Stimulated activated CD8-positive, alpha-beta memory T cell treated with anti-CD3 and anti-CD28 coated beads, Interleukin-7, amount 100 ng/mL, for 4 hours (primary cell): ENCODE data around the gene BAD.

Experiments used
- DNase-seq, 2 donors: peaks; one replicate each; pipeline ENCODE4 v3.0.0-alpha.2; 2020; ENCODE audit warnings: low read depth in 2 of 2

BAD gene

DNA sequence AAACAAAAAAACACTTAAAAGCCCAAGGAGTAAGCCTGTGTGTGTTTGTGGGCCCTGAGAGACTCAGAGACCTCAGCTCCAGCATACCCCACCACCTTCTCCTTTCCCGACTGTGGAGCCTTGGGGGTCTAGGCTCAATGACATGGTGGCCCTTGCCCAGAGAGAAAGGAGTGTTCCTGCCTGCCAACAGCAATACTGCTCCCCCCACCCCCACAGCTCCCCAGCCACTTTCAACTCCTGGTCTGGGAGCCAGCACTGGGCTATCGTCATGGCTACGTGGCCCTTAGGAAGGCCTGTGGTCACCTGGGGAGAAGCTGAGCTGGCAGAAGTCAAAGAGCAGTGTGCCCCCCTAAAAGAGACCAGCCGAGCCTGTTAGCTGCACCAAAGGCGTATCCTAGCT lies 40.4 kb downstream of the BAD start:
- no peak for DNase-seq

DNA sequence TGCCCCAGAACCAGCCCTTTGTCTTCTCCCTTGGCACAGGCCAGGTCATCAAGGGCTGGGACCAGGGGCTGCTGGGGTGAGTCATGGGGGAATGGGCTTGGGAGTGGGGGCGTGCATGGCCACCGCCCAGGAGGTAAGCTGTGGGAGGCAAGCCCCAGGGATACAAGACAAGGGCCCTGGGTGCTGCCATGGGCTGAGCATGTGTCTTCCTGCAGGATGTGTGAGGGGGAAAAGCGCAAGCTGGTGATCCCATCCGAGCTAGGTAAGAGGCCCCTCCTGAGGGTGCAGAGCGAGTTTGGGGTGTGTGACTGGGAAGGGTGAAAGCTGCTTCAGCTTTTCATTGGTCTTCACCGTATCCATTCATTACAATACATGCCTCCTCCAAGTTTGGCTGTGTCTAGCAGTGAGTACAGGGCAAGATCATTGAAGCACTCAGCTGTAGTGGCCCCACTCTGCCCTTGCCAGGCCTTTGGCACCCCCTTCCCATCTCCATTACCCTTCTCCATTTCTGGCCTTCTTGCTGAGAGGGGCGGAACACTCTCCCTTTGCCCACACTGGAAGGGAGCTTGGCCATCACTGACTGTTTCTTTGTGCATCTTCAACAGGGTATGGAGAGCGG lies 41.1 kb downstream of the BAD start:
- no peak for DNase-seq

DNA sequence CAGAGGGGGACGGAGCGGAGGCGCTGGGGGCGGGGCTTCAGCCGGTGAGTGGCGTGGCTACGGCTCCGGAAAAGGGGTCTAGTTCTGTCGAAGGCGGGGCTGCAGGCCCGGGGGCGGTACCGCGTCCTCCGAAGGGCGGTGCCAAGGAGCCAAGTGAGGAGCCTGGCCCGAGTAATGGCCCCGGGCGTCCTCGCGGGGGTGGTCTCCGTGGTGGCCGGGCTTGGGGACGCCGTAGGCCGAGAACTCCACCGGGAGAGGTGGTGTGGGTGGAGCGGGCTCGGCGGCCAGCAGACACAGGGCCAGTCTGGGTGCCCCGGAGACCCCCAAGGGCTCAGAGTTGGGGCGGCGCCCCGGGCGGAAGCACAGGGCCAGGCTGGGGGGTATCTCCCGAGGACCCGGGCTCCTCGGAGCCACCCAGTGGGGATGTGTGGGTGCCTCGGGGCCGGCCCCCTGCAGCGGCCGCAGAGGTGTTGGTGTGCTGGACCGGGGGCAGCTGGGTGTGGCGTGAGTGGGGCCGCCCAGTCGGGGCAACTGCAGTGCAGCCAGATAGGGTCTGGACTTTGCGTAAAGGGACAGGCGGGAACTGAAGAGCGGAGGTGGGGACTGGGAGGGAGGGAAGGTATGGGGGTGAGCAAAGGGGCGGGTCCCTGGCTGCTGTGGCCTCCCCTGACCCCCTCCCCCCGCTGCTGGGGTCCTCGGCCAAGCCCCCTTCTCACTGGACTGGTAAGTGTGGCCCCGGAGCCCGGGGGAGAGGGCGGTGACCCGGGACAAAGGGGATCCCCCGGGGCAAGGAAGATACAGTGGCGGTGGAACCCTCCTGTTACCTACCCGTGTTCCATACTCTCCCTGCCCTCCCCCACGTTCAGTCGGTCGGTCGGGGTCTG lies 42.7 kb downstream of the BAD start:
- peak; percentile 99 to 100 for DNase-seq

DNA sequence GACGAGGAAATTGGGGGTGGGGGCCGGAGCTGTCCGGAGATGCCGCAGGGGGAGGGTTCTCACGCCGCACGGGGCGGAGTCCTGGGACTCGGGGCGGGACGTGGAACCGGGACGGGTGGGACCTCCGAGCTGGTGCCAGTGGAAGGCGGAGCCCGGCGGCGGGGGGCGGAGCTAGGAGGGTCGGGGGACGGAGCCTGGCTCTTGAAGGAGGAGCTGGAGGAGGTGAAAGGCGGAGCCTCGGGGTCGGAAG lies 43.3 kb downstream of the BAD start:
- DNase-seq: no peak

DNA sequence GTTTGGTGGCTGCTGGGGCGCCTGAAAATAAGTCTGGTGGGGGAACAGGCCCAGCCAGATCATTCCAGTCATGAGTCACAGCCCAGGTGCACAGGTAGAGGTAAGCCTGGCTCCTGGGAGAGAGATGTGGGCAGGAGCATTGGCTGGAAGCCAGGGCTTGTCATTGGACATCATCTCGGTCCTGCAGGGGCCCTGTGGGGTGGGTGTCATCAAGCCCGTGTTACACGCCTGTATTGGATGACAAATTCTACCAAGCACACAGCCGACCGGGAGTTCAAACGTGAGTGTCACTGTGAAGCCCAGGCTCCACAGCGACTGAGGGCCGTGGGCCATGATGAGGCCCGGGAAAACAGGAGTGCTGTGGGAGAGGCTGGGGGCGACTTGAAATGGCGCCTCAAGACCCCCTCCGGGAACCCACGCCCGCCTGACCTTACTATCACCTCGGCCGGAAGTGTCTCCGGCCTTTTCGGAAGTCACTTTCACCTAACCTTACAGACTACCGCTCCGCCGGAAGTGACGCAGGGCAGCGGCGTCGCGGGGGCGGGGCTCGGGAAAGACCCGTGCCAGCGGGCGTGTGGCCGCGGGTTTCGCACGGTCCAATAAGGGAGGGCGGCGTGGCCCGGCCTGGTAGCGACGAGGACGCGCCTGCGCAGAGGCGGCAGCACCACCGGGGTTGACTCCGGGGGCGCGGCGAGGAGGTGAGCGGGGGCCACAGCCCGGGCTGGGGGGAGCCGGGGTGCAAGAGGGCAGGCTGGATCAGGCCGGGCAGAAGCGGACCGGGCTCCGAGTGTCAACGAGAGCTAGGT lies 43.8 kb downstream of the BAD start, which contains the start of gene FKBP2:
Gene FKBP2, plus strand, starts transcription at position 661 of the 806 bp plus-strand sequence. CDS start 1,293 bp downstream, outside the sequence.
- peak; percentile 96 to 99 for DNase-seq

DNA sequence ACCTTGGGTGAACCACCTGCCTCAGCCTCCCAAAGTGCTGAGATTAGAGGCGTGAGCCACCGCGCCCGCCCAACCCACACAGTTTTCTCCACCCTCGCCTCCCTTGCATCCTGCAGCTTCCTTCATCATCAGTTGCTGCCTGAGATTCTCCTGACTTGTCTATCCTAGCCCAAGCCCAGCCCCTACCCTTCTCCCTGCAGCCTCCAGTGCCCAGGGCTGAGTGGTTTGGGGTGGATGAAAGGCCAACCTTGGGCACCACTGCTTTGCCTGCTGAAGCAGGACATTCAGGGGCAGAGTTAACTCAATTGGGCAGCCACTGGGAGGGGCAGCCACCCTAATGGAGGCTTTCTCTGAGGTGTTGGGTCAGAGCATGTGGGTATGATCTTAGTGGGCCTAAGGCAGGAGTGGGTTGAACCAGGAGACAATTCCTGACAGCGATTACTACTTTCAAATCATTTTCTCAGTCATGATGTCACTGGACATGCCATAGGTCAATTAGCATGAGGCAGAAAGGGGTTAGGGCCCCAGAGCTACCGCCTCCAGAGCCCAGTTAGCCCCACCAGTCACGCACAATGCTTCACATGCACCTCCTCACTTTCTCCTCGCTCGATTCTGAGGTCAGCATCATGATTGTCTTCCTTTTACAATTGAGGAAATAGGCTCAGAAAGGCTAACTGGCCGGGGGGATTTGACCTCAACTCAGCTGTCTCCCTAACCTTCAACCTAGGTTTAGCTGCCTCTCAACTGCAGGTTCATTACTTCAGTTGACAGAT lies 44.6 kb downstream of the BAD start:
- no peak for DNase-seq

DNA sequence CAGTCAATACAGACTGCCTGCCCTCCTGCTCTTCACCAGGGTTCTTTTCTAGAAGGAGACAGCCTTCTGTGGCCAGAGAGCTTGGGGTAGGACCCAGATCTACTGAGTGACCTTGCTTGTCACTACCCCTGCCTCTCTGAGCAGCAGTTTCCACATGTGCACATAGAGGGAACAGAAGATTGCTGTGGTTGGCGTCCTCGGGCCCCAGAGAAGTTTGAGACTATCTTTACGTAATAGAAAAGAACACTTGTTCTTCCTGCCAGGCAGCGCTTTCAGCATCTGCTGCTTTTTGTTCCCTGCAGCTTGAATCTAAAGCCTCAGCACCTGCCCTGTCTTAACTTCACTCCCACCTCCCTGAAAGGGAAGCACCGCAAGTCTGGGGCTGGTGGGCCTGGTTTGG lies 45.5 kb downstream of the BAD start:
- DNase-seq: no peak

DNA sequence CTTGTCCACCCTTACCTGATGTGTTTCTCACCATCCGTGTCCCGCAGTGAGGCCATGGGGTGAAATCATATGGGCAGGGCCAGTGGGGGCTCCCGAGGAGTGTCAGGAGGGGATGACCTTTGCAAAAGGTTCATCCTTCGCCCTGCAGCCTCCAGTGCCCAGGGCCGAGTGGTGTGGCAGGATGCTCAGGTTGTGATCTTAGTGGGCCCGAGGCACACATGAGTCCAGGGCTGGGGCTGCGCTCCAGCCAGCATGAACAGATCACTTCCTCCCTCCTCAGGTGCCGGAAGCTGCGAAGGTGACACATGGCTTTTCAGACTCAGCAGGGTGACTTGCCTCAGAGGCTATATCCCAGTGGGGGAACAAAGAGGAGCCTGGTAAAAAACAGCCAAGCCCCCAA lies 46.4 kb downstream of the BAD start:
- no peak for DNase-seq

DNA sequence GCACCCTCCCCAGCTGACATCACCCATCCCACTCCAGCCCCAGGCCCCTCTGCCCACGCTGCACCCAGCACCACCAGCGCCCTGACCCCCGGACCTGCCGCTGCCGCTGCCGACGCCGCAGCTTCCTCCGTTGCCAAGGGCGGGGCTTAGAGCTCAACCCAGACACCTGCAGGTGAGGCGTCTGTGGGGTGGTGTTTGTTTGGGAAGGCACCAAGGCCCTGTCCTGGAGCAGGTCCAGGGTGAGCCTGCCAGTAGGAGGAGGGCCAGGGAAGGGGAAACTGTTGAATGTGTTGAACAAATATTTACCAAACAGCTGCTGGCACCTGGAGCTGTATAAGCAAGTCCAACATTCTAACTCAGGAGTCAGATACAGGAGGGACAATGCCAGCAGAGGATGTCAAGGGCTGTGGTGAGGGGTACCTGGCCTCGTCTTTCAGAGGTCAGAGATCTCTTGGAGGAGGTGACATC lies 46.9 kb downstream of the BAD start:
- DNase-seq: no peak

DNA sequence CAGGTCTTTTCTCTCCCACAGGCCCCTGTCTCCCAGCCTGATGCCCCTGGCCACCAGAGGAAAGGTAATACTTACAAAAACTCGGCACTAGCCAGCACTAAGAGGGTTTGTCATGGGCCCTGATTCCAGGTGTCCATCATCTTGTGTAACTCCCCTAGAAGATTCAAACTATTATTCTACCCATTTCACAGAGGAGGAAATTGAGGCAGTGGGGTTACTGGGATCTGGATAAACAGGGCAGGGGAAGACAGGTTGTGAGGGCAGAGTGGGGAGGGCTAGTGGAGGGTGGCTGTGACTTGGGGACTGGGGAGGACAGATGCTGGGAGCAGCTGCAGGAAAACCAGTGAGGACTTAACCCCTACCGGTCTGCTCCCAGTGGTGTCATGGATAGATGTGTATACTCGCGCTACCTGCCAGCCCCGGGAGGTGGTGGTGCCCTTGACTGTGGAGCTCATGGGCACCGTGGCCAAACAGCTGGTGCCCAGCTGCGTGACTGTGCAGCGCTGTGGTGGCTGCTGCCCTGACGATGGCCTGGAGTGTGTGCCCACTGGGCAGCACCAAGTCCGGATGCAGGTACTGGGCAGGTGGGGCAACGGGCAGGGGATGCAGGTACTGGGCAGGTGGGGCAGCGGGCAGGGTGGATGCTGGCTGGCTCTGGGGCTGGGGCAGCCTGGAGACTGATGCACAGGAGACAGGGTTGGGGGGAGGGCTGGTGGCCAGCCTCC lies 48.9 kb downstream of the BAD start:
- no peak for DNase-seq

DNA sequence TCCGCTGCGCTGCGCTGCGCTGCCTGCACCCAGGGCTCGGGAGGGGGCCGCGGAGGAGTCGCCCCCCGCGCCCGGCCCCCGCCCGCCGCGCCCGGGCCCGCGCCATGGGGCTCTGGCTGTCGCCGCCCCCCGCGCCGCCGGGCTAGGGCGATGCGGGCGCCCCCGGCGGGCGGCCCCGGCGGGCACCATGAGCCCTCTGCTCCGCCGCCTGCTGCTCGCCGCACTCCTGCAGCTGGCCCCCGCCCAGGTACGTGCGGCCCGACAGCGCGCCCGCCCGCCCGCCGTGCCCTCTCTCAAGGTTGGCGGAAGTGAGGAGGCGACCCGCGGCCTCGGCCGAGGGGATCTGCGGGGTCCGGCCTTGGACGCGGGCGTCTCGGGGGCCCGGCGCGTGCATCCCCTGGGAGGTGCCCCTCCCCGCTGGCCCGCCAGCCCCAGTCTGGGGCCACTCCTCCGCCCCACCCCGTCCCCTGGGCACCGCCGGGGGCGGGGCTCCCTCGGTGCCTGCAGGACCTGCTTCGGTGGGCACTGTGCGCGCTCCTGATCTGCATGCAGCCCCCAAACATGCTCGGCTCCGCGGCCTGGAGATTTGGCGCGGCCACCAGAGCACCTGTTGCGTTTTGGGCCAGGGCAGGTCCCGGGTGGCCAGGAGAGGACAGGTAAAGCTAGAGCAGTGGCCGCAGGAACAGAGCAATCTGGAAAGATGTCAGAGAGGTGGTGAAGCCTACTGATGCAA lies 49.7 kb downstream of the BAD start:
- peak in 1 of 2 donors; percentile 49 for DNase-seq

DNA sequence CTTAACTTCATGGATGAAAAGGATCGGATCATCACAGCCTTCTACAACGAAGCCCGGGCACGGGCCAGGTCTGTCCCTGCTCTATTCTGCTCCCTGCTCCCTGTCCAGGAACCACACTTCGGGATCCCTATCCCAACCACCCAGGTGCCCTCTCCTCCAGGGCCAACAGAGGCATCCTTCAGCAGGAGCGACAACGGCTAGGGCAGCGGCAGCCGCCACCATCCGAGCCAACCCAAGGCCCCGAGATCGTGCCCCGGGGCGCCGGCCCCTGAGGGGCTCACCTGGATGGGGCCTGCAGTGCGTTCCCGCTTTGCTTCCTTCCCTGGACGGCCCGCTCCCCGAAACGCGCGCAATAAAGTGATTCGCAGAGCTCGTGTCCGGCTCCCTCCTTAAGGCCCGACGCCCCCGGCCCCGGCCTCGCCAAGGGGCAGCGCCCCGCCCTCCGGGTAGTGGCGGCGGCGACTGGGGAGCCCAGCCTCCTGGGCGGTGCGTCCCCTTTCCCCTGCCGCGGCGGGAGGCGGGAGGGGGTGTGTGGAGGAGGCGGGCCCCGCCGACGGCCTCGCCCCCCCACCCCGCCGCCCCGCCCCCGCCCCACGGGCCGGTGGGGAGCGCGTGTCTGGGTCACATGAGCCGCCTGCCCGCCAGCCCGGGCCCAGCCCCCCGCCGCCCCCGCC lies 50.4 kb downstream of the BAD start, which contains the start of gene VEGFB:
Gene VEGFB, plus strand, starts transcription at position 672 of the 674 bp plus-strand sequence. CDS start 250 bp downstream, outside the sequence.
- DNase-seq: peak in 1 of 2 donors; percentile 75

DNA sequence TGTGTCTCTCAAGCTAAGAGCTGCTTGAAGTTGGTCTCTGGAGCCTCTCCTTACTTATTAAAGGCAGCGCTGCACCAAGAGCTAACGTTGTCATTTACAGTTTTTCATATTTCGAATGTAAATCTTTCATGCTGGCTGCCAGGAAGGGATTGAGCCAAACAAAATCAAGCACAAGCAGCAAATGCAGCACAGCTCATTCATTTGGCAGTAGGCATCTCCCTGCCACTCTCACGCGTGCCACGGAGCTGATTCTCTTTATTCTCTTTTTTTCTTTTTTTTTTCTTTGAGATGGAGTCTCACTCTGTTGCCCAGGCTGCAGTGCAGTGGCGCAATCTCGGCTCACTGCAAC lies 51.5 kb downstream of the BAD start:
- no peak for DNase-seq

DNA sequence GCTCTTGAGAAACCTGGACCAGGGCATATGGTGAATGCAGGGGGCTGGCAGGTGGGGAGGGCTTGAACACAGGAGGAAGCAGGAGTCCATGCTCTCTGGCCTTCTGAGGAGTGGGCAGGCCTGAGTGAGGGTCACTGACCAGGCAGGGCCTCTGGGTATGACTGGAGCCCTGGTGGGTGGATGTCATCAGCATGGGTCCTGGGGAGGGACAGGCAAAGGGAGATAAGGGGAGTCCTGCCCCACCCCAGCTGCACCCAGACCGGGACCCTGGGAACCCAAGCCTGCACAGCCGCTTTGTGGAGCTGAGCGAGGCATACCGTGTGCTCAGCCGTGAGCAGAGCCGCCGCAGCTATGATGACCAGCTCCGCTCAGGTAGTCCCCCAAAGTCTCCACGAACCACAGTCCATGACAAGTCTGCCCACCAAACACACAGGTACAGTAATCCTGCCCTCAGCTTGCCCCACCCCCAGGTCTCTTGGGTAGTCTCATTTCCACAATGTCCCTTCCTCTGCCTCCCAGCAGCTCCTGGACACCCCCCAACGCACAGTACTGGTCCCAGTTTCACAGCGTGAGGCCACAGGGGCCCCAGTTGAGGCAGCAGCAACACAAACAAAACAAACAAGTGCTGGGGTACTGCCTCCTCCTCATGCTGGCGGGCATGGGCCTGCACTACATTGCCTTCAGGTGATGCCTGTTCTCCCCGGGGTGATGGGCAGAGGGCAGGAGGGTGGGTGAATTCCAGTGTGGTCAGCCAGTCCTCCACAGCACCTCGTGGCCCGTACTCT lies 52.1 kb downstream of the BAD start:
- no peak for DNase-seq

DNA sequence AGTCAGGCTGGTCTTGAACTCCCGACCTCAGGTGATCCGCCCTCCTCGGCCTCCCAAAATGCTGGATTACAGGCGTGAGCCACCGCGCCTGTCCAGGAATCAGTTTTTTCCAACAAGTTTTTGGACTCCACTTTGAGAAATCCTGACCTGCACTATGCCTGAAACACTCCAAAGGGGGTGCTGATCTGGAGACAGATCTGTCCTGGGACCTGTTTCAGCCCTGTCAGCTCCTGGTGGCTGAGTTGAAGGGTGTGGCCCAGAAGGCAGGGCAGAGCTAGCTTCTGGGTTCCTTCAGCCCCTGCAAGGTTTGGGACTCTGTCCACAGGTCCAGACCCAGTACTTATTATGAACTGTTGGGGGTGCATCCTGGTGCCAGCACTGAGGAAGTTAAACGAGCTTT lies 52.9 kb downstream of the BAD start:
- DNase-seq: no peak

DNA sequence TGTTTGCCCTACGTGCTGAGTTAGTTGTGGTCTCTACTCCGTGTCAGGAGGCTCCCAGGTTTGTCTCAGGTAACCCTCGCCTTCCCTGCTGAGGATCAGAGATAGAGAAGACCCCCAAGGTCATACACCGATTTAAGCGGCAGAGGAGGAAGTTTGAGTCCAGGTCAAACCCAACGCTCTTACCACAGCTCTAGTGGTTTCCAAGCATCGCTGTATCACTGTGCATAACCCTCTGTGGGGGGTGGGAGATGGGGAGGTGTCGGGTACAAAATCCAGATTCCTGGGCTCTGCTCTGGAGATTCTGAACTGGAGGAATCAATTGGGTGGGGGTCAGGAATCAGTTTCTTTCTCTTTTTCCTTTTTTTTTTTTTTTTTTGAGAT lies 53.5 kb downstream of the BAD start:
- DNase-seq: no peak

DNA sequence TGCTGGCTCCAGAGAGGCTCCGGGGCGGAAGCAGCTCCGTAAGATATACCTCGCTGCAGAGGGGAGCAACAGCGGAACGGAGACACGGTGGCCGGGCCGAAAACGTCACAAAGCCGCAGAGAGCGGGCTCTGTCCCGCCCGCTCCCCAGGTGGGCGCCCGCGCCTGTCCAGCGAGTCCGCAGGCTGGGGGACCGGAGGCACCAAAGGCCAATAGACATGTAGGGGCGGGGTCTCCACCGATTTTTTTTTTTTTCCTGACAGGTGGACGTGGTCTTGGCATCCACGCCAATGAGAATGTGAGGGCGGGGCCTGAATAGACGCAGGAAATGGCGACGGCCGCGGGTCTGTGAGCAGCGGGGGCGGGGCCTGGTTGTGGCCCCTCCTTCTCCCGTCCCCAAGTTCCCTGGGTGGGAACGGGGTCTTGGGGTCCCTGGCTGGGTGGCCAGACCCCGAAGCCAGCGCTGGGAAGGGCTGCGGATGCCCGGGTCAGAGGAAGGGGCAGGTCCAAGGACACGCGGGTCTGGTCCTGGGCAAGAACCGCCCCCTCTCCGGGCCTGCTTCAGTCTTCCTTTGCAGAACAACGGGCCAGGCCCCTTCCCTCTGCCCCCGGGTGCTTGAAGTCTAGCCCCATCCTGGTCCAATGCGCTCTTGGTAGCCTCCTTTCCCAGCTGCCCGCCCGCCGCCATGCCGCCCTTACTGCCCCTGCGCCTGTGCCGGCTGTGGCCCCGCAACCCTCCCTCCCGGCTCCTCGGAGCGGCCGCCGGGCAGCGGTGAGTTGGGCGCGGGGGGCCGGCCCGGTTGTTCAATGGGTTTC lies 54.1 kb downstream of the BAD start, which contains the start of gene DNAJC4:
Gene DNAJC4, plus strand, starts transcription at position 378 of the 814 bp plus-strand sequence. Its CDS starts 307 bp downstream, at position 685.
- peak; percentile 78 to 82 for DNase-seq

DNA sequence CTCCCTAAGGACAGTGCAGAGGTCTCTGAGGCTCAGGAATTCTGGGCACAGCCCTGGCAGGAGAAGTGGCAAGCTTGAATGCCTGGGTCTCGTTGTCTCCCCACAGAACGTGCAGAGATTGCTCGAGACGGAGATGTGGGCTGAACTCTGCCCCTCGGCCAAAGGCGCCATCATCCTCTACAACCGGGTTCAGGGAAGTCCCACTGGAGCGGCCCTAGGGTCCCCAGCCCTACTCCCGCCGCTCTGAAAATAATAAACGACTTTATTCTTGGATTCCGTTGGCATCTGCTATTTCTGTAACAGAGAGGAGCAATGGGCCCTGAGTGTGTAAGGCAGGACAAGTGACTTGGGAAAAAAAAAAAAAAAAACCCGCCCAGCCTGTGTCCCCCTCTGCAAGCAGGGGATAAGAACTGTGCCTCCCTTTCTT lies 54.7 kb downstream of the BAD start:
- DNase-seq: no peak
